GM18867 (cell line): ENCODE measurements around the gene PTMS.

Experiments
- ATAC-seq: cut with Tn5 transposase; IDR thresholded peaks from one replicate; pipeline ENCODE4 v1.9.1; 2021; ENCODE audit warnings: mild to moderate bottlenecking, moderate library complexity; ENCODE audit not compliant: unreplicated experiment

PTMS gene

DNA sequence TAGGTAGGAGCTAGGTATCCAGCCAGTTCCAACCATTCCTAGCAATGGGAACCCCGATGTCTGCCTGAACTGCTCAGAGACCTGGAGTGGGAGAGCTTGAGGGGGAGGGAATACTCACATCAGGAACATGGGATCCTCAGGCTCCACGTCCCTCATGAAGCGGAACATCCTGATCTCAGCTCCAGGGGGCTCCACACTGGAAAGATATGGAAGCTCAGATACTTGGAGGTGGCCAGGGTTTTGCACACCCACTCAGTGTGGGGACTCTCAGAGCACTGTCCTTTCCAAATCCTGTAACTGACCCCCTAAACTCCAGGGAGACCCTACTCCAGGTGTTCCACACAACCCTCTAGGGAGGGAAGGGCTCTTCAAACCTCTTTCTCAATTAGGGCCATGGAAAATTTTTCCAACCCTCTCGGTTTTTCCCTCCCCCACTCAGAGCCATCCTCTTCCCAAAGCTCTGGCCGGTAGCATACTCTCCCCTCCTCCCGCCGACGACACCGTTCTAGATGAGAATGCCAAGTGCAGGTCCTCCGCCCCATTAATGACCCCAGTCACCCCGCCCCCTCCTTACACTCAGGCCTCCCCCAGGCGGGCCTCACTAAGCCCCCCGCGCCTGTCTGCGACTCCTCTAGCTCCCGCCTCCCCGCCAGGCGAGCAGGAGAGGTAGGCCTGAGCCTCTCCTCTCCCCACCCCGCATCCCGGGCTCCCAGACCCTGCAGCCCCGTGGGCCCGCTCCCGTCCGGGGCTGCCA lies 13.8 kb upstream of the PTMS start:
- no peak for ATAC-seq

DNA sequence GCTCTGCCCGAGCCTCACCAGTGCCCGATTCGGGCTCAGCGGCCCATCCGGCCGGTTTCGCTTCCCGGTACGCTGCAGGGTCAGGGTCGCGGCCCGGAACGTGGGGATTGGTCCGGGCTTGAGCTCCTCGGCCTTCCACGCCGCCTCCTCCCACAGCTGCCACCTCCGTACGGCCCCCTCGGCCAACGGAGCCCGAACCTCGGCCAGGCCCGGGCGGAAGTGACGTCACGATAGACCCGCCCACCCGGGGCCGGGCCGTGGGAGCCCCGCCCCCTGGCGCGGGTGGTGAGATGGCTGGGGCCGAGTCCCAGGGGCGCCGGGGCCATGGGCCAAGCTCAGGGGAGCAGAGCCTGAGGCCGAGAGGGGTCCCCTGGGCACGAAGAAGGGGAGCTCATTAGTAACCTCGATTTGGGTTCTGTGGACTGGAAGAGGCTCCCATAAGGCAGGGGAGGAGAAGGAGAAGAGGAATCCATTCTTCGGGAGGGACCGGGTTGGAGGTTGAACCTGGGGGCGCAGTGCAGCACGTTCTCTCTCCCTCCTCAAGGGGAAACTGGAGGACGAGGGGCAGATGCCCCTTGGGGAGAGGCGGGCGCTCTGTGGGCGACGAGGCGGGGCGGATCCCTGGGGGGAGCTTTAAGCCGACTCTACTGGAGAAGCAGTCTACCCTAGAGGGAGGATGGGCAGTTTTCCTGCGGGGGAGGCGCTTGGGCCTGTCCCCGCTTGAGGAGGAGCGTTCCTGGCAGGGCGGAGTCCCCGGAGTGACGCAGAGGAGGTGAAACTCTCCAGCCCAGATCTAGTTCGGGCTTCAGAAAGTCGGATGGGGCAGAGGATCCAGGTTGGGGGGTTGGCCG lies 13.0 kb upstream of the PTMS start, which contains the start of gene MLF2:
Gene MLF2, minus strand, starts transcription at position 221 of the 851 bp plus-strand sequence. CDS start 807 bp downstream, outside the sequence.
- ATAC-seq: peak; percentile 82

DNA sequence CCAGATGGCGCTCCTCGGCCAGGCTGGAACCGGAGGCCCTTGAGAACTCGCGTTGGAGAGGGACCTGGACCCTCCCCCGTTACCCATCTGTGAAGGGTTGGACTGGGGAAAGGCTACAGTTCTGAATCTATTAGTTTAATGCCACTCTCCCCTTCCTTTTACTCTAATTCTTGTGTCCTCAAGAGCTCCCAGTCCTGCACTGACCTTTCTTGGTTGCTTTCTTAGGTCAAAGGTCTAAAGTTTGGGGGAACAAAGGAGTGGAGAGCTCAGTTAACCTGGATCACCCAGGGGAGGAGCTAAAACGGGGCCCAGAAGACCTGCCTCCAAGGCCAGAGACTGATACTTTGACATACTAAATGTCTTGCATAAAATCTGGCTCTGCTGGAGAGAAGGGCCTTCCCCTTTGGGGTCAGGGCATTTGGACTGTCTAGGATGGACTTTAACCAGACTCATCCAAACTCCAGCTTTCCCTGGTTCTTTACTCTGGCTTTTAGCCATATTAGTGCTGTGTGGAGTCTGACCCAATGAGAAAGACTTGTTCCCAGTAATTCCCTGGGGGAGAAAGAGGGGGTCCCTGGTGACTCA lies 12.3 kb upstream of the PTMS start:
- ATAC-seq: no peak

DNA sequence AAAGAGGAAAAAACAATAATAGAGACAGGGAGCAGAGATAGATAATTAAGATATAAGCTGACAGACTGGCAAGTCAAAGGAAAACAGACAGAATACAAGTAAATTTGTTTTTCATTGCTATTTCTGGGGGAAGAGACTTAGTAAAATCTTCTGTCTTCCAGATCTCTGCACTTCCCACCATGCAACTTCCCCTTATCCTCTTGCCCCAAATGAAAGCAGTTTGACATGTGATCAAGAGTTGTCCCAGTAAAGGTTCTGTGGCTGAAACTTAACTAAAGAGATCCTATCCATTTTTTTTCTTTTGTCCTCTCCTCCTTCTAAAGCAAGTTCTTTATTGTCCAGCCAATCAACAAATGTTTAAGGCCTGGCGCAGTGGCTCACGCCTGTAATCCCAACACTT lies 11.8 kb upstream of the PTMS start:
- ATAC-seq: no peak

DNA sequence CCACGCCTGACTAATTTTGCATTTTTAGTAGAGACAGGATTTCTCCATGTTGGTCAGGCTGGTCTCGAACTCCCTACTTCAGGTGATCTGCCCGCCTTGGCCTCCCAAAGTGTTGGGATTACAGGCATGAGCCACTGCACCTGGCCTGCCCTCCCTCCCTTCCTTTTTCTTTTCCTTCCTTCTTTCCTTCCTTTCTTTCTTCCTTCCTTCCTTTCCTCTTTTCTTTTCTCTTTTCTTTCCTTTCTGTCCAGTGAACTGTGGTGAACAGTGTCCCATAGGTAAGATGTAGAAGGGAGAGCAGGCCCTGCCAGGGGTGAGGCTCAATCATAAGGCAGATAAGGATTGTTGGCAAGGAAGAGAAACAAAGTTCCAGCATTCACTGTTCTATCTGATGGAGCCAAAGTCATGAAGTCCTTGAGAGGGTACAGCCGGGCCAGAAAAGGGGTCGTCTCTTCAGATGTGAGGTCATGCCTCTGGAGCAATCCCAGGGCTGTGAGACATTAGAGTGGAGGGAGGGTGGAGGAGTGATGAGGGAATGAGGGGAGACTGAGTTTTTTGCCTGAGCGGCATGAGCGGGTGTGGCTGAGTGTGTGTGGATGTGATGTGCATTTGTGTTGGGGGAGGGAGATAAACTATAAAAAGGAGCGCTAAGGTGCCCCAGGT lies 9.0 kb upstream of the PTMS start:
- ATAC-seq: no peak

DNA sequence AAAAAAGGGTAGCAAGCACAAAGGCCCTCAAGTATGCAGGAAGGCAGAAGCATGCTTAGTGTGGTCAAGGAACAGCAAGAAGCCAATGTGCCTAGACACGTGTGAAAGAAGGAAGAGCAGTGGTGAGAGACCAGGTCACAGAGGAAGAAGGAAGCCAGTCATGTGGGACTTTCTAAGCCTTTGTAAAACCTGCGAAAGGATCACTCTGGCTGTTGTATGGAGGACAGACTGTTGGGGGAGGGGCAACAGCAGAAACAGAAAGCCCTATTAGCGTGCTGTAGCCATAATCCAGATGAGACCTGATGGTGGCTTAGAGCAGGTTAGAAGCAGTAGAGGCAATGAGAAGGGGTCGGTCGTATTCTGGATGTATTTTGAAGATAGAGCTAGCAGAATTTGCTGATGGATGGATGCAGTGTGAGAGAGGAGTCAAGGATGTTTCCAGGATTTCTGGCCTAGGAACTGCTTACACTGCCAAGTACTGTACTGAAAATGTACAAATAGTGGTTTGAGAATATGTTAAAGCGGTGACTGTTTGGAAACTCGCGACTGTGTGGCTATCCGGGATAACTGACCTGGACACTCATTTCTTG lies 7.6 kb upstream of the PTMS start:
- ATAC-seq: no peak

DNA sequence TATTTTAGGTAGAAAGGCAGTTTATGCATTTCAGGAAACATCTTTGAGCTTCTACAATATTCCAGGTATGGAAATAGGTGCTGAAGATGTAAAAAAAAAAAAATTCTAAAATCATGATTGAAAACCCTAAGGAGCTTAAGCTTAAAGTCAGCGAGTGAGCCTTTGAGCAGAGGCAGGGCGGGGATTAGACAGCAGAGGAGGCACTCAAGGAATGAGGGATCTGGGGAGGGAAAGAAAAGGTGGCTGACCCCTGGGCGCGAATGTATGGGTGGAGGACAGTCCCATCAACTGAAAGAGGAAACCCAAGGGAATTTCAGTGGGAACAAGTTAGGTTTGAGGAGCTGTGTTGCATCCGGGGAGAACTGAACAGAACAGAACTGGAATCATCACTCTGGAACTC lies 6.4 kb upstream of the PTMS start:
- ATAC-seq: no peak

DNA sequence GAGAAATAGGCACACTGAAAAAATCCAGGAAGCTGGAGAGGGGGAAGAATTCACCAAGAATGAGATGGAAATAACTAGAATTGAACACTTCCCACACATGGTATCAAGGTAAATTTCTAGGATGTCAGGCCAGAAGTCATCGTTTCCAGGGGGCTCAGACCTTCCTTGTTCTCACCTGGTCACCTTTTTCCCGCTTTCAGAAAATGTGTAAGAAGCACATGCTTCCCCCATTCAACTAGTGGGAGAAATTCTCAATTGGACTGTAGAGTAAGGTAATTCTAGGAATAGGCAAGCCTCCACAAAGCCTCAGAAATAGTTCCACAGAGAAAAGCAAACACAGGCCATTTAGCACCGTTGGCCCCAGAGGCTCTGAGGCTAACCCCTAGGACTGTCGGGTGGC lies 2.8 kb upstream of the PTMS start:
- ATAC-seq: no peak

DNA sequence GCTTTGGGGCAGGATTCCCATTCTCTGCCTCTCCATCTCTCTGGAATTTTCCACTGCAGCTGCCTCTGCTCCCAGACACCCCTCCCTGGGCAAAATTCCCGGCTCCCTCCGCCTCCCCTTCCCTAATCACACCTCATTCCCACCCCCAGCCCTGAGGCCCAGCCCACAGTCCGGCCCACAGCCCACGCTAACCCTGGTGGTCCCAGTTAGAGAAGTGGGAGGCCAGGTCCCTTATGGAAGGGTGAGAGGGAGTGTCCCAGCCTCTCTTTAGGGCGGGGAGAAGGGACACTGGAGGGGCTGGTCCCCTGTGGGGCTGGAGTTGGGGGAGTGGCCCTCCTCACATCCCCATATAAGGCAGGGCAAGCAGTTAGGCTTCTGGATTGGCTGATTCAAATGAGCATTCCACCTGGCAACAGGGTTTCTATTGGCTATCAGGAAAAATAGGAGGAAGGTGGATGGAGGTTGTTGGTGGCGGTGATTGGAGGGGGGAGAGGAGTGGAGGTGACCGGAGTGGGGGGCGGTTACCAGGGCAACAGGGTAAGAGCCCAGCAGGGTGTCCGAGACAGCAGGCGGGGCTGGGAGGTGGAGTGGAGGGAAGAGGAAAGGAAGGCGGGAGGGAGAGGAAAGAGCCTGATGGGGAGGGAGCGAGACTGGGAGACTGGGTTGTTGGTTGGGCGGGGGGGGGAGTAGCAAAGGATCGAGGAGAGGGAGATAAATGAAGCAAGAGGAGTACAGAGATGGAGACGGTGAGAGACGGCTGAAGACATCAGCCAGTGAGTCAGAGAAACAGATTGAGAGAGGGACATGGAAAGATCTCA lies 1.9 kb upstream of the PTMS start:
- ATAC-seq: peak; percentile 77

DNA sequence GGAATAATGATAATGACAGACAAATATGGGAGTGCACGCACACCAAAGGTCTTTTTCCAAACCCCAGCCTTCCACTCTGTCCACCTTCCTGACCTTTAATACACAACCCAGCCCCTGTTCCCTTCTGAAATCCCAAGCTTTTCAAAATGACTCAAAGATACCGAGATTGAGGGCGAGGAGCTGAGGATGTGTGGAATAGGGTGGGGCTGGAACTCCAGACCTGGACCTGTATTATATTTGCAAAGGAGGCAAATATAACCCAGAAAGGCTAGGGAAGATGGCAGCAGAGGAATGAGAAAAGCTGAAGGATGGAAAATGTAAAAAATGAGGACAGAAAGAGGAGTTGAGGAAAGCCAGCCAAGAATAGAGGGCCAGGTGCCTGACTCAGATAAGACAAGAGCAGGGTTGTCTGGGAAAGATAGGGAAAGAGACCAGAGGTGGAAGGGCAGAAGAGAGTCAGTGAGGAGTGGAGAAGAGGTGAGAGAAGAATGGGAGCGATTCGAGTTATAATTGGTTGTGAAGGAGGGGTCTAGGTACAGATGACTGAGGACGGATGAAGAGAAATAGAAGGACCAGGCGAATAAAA lies 1.0 kb upstream of the PTMS start:
- no peak for ATAC-seq

DNA sequence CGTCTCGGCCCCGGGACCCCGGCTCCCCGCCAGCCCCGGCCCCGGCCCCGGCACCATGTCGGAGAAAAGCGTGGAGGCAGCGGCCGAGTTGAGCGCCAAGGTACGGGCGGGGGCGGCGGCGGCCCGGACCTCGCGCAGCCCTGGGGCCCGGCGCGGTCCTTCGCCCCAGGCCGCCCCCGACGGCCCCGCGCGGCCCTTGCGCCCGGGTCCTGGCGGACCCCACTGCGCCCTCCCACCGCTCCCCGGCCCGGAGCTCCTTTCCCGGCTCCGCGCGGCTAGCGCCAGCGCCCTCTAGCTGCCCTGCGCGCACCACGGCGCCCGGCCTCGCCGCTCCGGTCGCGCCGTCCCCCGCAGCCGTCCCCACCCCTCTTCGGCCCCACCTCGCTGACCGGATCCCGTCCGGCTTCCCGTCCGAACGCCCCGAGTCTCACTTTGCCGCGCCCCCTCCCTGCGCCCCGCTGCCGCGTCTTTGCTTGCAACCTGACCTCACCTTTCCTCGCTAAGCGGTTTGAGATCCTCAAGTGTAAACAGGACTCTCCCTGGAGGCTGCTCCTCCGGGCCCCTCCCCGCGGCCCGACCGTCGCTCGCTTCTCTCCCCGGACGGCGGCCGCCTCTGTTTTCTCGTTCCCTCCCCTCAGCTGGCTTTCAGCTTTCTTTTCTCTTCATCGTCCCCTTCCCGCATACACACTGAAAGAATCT lies 637 bp downstream of the PTMS start:
- ATAC-seq: peak; percentile 49

DNA sequence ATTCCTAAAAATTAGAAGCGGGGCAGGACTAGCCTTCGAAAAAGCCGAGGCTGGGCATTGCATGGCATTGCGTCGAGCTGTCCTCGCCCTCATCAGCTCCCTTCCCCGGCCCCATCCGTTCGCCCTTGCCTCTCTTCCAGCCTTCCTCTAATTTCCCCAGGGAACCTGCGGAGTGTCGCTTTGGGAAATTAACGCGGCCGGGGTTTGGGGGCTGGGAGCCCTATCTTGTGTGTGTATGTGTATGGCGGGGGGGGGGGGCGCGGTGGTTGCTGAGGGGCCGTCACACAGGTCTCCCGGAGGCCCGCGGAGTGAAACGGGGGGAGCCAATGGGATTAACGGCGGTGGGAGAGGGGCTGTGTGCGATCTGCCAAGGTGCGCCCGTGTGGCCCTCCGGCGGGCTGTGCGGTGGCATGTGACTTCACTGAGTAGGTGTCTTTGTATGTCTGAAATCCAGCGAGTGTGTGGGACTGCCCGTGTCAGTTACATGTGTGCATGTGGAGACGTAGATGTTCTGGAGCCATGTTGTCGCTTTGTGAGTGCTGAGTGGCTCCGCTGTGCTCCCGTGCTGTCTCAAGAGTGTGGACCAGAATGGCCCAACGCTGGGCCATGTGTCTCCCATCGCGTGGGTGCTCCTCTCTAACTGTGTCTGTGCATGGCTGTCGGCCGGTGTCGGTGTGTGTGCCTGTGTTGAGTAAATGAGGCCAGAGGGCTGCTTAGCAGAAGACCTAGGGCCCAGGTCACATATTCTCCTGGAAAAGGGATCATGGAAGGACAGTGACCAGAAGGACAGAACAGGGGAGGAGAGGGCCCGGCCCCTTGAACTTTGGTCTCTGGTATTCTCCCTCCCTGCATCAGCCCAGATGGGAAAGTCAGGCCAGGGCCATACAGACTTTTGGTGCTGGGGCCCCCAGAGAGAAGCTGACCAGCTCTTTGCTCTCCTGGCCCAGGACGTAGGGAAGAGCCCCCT lies 1.5 kb downstream of the PTMS start:
- no peak for ATAC-seq

DNA sequence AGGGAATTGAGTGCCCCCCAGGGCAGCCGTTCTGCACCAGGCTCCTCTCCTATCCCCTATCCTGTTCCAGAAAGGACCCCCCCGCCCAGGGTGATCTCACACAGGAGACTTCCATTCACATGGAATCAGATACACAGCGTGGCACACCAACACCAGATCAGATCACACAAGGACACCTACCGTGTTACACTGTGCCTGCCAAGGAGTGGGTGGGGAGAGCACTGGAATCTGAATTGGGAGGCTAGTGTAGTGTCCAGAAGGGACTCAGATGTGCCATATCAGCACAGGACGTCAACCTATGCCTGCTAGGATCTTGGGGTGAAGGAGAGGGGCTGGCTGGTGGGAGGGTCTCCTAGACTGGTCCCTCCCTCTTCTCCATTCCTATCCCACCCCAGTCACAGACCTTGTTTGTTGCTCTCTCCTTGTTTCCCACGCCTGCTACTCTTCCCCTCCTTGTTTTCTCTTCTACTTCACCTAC lies 2.3 kb downstream of the PTMS start:
- ATAC-seq: no peak

DNA sequence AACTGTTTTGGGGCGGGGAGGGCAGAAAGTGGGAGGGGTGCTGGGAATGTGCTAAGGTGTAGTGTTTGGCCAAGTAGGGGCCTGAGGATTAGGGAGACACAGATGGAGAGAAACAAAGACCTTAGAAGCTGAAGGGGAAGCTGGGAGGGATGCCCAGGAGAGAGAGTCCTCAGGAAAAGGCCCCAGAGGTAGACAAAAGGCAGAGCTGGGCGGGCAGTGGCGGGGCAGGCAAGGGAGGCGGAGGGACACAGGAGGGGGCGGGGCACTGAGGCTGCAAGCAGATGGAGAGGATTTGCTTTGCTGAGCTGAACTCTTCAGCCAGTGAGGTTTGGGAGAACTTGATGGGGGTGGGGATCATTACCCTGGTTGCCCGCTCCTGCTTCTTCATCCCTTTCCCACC lies 2.8 kb downstream of the PTMS start:
- no peak for ATAC-seq

DNA sequence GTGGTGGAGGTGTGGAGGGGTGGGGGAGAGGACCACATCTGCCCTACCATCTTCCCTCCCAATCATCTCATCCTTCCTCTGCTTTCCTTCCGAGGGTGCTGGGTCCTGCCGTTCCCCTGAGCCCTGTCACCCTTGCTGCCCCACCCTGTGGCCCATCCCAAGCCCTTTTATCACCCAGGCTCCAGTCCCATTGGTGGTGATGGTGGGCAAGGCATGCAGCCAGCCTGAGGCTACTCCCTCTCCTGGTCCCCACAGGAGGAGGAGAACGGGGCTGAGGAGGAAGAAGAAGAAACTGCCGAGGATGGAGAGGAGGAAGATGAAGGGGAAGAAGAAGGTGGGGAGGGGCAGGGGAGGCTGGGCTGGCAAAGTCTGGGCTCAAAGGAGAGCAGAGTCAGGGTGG lies 3.5 kb downstream of the PTMS start:
- ATAC-seq: no peak

DNA sequence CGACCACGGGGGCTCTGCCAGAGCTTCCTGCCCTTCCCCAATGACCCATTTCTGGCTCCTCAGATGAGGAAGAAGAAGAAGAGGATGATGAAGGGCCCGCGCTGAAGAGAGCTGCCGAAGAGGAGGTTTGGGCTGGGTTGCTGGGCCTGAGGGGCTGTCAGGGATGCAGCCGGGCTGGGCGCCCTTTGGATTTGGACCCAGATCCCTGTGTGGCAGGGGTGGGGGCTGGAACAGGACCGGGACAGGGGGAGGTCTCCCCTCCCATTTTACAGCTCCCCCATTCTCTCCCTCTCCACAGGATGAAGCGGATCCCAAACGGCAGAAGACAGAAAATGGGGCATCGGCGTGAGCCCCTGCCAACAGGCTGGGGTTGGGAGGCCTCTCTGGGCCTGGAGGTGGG lies 3.9 kb downstream of the PTMS start:
- ATAC-seq: no peak

DNA sequence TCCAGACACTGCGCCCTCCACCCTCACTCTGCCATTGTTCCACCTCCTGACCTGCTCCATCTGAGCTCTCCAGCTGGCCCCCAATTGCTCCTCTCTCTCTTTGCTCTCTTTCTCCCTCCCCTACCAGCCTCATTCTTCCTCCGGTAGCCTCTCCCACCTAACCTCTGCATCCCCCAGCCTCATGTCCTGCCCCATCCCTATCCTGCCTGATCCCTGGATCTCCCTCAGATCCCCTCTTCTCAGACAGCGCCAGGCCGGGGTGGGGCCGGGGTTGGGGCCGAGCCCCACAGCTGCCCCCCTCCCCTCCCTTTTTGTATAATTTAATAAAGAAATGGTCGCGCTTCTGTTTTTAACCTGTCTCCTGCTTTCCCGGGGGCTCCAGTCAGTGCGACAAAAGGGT lies 4.4 kb downstream of the PTMS start:
- no peak for ATAC-seq

DNA sequence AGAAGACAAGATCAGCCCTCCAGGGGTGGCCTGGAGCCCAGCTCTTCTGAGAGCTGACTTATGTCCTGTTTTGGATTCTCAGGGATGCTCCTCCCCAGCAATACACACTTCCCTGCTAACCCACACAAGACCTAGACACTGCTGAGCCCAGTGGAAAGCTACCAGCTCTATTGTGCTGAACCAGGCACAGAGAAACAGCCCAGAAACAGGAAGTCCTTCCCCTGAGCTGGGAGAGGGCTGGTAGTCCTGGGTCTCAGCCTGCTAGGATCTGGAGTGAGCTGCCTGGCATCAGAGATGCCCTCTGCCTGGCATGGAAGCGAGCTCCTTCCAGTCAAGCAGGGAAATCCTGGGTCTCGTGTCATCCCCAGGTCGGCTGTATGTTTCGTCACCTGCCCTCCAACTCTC lies 4.9 kb downstream of the PTMS start:
- no peak for ATAC-seq
